ENCODE measurements around the gene TFDP1.
A peak's percentile ranks its signal among the peaks of the same experiment; 100 is the strongest.

The TFDP1 gene, protein sequence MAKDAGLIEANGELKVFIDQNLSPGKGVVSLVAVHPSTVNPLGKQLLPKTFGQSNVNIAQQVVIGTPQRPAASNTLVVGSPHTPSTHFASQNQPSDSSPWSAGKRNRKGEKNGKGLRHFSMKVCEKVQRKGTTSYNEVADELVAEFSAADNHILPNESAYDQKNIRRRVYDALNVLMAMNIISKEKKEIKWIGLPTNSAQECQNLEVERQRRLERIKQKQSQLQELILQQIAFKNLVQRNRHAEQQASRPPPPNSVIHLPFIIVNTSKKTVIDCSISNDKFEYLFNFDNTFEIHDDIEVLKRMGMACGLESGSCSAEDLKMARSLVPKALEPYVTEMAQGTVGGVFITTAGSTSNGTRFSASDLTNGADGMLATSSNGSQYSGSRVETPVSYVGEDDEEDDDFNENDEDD

DNA sequence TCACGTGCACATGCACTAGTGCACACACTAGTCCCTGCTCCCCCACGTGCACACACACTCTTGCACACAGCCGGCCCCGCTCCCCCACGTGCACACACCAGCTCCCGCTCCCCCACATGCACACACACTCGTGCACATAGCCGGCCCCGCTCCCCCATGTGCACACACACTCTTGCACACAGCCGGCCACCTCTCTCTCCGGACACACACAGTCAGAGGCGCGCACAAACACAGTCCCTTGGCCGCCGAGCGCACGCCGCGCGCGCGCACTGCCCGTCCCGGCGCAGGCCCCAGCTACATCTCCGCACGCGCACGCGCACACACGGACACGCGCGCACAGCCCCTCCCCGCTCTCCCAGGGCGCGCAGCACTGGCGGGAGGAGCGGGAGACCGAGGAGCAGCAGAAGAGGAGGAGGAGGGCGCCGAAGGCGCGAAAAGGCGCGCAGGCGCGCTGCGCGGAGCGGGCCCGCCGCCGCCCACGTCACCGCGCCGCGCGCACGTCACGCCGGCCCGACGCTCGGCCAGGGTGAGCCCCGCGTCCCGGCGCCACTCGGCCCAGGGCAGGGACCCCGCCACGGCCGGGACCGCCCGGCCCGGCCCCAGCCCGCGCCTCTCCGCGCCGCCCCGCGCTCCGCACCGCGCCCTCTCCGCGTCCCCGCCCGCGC, at the start of gene TFDP1:
Gene TFDP1, plus strand, starts transcription at position 549 of the 665 bp plus-strand sequence. CDS start 1,085 bp downstream, outside the sequence.
- peak; percentile 64 for DNase-seq

DNA sequence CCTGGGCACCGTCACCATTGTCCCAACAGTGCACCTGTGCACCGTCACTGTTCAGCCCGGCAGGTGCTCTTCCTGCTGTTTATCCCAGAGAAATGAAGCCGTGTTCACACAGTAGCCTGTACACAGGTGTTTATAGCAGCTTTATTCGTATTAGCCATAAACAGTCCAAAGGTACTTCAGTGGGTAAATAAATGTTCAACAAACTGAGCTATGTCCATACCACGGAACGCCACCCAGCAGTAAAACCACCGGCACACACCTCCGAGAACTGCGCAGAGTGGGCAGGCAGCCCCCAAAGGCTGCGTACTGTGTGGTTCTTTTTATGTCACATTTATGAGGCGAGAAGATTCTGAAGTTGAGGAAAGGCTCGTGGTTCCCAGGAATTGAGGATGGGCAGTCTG, 49.2 kb upstream of the TFDP1 start:
- no peak for DNase-seq

DNA sequence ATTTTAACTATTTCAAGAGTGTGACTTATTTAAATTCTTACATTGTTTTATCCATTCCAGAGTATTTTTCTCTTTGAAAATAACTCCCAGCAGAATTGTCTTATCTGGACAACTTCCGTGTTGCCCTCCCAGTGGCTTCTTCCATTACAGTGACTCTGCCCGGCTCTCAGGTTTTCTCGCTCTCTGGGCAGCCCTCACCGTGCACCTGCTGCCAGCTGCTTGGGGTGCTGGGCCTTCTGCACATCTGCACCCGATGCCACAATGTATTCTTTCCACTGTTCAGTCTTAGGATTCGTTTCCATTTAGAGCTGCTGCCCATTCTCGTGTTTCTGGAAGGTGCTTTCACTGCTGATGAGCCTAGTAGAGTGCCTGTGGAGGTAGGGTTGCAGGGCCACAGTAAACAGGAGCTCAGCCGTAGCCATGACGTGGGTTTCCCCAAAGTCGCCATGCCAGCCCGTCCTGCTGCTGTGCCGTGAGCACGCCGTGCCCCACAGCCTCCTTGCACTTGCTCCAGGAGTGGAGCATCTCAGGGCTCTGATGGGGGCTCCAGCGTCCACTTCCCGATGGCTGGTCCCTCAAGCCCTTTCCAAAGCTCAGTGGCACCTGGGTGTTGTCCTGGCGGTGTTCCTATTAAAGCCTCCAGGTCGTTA, 48.0 kb upstream of the TFDP1 start:
- DNase-seq: no peak

DNA sequence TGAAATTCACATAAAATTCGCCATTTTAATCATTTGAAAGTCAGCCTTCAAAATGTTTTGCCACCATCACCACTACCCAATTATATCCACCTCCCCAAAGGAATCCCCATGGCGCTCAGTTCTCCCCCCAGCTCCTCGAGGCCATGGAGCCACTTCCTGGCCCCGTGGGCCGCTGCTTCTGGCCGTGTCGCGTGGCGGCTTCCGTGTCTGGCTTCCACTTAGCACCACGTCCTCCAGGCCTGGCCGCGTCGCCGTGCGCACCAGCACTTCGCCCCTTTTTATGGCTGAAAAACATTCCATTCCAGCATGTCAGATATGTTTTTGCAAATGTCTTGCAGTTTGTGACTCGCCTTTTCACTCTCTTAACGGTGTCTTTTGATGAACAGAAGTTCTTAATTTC, 47.3 kb upstream of the TFDP1 start:
- no peak for DNase-seq

DNA sequence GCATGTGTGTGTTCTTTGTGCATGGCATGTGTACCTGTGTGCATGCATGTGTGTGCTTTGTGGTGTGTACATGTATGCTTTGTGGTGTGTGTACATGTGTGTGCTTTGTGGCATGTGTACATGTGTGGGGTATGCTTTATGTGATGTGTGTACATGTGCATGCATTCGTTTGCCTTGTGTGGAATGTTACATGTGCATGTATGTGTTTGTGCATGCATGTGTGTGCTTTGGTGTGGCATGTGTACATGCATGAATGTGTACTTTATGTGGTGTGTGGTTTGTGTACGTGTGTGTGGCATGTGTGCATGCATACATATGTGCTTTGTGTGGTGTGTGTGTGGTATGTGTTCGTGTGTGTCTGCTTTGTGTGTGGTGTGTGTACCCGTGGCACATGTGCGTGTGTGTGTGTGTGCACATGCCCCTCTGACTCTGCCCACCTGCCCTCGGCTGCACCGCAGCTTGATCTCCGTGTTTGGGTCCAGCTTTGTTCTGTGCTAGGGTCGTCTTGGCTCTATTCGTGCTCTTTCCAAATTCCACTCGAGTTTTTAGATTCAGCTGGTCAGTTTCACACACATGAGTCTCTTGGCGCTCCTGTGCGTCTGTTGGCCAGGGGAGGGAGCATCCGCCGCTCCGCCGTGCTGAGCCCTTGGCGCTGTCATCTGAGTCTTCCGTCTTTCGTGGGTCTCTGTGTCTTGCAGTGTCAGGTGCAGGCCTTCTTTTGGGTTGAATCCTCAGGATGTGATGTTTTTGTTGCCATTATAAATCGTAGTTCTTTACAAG, 46.5 kb upstream of the TFDP1 start:
- no peak for DNase-seq

DNA sequence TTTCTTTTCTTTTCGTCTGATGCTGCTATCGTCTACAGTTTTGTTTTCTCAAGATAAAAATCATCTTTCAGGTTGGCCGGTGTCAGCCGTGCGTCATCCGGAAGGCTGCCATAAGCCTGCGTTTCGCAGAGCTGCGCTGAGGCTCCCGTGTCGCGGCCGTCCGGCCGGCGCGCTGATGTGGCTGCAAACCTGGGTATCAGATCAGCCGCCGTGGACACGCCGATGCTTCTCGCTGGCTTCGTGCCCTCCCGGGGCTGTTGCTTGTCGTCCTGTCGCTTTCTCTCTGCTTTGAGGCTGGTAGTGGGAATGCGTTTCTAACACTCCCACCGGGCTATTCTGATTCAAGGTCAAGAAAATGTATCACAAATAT, 45.9 kb upstream of the TFDP1 start:
- no peak for DNase-seq

DNA sequence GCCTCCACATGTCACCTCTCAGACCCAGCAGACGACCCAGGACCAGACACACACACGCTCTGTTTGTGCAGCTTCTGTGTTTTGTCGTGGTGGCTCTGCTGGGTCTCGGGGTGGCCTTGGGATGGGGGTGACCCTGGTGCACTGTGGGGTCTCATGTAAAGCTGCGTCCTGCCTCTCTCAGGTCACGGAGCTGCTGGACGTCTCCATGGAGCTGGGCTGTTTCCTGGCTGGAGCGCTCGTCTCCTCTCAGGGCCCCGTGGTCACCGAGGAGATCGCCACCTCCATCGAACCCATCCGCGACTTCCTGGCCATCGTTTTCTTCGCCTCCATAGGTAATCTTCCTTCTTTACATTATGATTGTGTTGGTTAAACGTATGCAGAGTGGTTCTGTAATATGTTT, 45.4 kb upstream of the TFDP1 start:
- DNase-seq: no peak

DNA sequence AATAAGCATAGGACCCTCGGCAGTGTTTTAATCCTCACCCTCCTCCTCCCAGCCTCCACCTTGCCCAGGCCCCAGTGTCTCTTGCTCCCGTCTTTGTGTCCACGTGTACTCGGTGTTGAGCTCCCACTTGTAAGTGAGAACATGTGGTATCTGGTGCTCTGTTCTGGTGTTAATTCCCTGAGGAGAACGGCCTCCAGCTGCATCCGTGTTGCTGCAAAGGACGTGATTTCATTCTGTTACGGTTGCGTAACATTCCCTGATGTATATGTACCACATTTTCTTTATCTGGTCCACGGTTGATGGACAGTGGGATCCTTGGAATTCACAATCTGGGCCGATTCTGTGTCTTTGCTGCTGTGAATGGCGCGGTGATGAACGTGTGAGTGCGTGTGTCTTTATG, 44.7 kb upstream of the TFDP1 start:
- DNase-seq: no peak

DNA sequence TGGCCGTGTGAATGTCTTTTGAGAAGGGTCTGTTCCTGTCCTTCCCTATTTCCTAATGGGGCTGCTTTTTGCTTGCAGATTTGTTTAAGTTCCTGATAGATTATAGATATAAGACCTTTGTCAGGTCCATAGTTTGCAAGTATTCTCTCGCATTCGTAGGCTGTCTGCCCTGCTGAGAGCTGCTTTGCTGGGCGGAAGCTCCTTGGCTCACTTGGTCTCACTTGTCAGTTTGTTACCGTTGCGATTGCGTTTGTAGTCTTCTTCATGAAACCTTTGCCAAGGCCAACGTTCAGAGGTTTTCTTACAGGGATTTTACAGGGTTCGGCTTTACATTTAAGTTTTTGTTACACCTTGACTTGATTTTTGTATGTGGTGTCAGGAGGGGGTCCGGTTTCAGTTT, 44.0 kb upstream of the TFDP1 start:
- DNase-seq: no peak

DNA sequence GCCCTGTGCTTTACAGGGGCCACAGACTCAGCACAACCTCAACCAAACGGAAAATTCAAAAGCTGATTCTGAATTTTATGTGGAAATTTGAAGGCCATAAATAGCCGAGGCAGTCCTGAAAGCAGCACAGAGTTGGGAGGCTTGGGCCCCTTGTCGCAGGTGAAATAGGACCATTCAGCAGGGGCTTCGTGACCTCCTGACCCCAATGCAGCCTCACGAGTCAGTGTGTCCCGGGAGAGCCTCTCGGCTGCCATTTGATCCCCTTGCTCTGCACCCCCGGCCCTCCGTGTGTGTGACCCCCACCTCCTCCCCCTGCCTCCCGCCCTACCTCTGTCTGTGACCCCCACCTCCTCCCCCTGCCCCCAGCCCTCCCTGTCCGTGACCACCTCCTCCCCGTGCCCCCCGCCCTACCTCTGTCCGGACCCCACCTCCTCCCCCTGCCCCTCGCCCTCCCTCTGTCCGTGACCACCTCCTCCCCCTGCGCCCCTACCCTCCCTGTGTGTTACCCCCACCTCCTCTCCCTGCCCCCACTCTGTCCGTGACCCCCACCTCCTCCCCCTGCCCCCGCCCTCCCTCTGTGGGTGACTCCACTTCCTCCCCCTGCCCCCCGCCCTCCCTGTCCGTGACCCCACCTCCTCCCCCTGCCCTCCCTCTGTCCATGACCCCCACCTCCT, 41.7 kb upstream of the TFDP1 start:
- no peak for DNase-seq

DNA sequence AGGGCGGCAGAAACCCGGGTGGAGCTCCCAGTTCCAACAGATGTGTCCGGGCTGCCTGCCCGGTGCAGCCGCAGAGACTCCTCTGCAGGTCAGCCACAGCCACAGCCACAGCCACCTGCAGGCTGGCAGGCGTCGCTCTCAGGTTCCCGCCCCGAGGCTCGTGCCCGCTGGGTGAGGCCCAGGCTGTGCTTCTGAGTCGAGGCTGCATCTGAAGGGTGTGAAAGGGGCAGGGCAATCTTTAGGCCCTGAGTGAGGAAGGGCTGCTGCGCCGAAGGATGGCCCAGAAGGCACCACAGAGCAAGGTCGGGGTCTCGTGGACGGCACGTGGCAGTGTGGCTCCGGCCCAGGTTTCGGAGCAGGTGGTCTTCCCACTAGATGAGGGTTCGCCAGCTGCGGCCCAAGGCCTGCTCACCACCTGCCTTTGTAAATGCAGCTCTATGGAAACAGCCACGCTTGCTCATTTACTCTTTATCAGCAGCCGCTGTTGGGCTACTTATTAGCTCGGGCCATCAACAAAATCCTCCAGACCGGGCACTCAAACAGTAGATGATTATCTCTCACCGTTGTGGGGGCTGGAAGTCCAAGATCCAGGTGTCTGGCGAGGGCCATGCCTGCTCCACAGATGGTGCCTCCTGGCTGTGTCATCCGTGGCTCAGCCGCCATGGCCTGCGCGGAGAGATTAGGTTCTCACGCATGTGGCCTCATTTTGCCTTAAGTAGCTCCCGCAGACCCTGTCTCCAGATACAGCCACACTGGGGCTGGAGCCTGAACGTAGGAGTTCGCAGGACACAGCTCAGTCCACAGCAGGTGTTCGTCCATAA, 40.3 kb upstream of the TFDP1 start:
- no peak for DNase-seq

DNA sequence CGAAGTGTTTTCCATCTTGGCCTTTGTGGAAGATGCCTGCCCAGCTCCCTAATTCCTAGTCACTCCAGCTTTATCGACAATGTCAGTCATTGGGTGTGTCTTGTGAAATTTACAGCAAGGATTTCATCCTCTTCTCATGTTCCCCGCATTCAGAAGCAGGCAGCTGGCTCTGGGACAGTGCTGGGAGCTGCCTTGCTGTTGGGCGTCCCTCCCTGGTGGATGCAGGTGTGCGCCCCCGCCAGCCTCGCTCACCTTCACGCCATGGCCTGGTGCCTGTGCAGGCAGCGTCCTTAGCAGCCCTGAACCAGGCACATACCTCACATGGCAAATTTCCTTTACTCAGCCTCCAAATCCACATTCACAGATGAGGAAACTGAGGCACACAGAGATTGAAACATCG, 39.7 kb upstream of the TFDP1 start:
- DNase-seq: no peak

DNA sequence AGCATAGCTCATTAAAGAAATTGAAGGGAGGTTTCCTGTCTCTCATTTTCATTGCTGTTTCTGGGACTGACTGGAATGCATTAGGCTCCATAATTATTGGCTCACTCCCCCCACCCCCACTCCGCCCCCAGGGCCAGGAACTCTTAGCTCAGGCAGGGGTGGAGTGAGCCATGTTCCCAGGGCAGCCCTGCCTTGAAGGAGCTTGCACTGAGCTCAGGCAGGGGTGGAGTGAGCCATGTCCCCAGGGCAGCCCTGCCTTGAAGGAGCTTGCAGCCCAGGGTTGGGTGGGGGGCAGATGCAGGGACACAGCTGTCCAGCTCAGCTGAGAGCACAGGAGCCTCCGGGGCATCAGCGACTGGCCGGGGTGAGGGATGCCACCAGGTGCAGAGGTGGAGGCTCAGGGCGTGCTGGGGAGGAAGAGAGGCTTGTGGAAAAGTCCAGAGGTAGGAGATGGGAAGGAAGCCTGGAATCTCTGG, 39.1 kb upstream of the TFDP1 start:
- no peak for DNase-seq

DNA sequence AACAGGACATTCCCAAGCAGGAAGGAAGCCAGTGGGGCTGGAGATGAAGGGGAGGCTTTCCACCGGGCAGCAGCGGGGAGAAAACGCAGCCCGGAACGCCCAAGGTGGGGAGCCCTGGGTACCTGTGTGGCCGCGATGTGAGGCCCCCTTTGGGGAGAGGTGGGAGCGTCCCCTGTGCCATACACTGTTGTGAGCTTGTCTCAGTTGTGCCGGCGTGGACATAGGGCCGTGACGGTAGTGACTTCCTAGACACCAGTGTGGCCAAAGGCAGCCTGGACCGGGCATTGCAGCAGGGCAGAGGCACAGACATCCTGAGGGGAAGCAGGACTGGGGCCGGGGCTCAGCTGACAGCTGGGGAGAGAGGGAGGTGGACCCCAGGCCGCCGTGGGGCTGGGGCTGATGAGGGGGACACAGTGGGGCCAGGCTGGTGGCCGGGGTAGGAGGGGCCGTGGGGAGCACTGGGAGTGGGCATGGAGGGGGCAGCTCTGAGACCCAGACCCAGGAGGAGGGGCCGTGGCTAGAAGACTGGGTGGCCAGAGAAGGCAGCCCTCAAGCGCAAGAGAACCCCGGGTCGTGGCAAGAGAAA, 38.5 kb upstream of the TFDP1 start:
- no peak for DNase-seq

DNA sequence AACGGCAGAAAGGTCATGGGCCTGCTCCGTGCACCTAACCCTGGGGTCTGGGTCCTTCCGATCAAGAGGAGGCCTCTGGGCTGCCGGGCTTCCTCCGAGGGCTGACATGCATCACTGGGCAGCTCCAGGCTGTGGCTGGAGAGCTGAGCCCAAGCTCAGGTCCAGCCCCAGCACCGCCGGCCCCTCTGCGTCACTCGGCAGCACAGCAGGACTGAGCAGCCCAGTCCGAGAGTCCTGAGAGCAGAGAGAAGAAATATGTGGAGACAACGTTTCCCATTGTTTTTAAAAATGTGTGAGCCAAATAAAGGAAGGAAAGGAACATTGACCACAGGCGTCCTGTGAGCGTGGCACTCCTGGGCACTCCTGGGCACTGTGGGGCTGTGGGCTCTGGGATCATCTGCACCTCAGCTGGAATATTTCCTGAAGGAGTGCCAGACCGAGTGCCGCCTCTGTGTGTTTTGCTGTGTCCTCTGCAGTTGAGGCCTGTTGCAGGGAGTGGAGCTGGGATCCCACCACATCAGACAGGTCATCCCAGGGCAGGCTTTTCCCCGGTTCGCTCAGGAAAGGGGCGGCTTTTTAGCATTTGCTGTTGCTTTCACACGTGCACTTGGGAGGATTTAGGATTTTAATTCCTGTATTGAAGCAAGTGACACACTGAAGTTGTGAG, 37.8 kb upstream of the TFDP1 start:
- DNase-seq: no peak

DNA sequence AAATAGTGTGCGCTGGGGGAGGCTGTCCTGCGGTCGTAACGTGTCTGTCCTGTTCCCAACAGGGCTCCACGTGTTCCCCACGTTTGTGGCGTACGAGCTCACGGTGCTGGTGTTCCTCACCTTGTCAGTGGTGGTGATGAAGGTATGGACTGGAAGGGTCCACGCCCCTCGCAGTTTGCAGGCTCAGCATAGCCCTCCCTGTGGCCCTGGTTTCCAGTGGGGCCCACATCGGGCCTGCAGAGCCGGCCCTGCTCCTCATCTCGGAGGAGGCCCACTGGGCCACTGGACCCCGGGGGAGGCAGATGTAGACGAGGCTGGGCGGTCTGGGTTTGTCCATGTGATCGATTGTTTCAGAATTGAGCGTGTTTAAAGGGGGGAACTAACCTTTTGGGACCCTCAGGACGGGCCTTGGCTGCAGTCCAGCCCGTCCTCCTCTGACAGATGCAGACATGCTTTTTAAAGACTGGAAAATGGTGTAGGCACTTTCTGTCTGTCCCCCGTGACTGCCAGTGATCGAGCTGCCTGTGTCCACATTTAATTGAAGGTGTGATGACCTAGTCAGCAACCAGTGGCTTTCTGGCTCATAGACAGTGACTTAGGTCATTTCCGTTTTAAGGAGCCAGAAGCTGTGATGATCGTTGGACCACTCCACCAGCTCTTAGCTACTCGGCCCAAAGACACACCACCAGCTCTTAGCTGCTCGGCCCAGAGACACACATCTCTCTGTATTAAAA, 37.1 kb upstream of the TFDP1 start:
- DNase-seq: no peak

DNA sequence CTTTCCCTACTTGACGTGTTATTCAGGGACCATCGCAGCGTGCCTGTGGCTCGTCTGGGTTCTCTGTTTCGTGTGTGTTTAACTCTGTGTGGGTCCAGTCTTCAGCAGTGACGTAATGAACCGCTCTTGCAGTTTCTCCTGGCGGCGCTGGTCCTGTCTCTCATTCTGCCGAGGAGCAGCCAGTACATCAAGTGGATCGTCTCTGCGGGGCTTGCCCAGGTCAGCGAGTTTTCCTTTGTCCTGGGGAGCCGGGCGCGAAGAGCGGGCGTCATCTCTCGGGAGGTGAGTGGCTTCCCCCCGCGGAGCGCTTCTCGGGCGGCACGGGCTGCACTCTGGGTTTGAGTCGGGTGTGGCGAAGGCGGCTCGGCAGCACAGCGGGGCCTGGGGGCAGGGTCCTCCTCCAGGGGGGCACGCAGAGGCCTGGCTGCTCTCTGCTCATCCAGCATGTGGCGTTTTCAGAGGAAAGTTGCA, 36.3 kb upstream of the TFDP1 start:
- no peak for DNase-seq

DNA sequence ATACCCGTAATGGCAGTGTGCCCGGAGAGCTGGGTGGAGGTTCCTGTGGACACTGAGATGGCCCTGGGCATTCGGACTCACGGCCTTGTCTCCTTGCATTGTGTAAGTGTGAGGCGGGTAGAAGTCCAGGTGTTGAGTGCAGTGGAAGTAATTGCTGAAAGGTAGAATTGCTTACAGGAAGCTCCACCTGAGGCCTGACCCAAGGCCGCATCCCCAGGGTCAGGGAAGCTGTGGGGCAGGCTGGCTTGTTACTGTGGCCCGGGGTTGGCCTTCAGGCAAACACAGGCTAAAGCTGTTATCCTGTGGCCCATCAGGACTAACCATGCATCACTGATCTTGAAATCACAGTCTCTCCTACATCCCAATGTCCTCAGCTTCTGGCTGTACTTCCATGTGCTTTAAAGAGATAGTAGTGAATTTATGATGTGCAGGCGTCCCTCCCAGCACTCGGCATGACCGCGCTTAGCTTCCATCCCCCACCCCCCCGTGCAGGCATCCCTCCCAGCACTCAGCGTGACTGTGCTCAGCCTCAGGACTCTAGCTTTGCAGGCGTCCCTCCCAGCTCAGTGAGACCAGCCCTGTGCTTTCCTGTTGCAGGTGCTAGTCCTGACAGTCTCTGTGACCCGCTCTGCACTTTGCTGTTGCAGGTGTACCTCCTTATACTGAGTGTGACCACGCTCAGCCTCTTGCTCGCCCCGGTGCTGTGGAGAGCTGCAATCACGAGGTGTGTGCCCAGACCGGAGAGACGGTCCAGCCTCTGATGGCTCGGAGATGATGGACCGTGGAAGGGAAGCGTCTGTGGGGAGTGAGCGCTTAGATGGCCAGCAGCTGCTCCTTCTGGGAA, 35.6 kb upstream of the TFDP1 start:
- no peak for DNase-seq

DNA sequence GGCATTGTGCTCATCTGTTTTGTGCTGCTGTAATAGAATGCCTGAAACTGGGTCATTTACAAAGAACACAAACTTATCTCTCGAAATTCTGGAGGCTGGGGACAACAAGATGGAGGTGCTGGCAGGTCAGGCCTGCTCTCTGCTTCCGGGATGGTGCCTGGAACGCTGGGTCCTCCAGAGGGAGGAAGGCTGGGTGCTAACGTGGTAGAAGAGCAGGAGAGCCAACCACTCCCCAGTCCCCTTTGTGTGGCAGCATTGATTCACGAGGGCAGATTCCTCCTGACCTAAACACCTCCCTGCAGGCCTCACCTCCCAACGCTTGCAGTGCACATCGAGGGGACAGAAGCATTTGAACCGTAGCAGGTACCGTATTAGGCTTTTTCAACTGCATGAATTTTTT, 34.1 kb upstream of the TFDP1 start:
- no peak for DNase-seq
